Heart left ventricle (tissue), 13 donors: Measurements from ENCODE around the gene TUBD1.

Experiments used
- POLR2A ChIP-seq, 2 donors: fragments of 450-650 bp; IDR thresholded peaks; one replicate each; pipeline ENCODE4 v1.6.1; 2017; ENCODE audit warnings: antibody characterized with exemption in 2 of 2, mild to moderate bottlenecking in 2 of 2, moderate library complexity in 2 of 2
- TF ChIP-seq, protein P1 (sequence below), 12 donors: fragments of 200-600 bp; sonication (generic) in 4 of 12; IDR thresholded peaks; one replicate each; pipeline versions ENCODE4 v1.5.0 to v1.8.0; 2018 to 2022; ENCODE audit warnings: antibody characterized with exemption in 12 of 12, mild to moderate bottlenecking in 5 of 12
- donor health status: ischemic (EF 13 %, LVEDD 7.1; RV severe dilation, severe dysfunction).
- donor health status: DM: no; HTN: yes; CAD: no.
- donor health status: DM: no; HTN: no; CAD: no.
- donor health status: ischemic (EF 25% LVEDD 6.9; RV normal size, moderate dysfunction).
- donor health status: ischemic (EF 25% LVEDD 5.7; RV mildly dilated, moderate dysfunction).
- donor health status: ischemic (EF 35%, LVEDD 5.7; RV mildly dilated, moderate dysfunction).
- donor health status: nonischemic (EF 11% LVEDD 7.7; RV severe dilation, severe dysfunction).
- donor health status: DM: yes; HTN: yes; CAD: no.
- donor health status: PGD.
- donor health status: ischemic (EF 29% LVEDD 5.4; RV normal size, mild dysfunction).
- donor health status: nonischemic (EF 23%, LVEDD 6.1; RV moderate dilation, normal function).

DNA sequence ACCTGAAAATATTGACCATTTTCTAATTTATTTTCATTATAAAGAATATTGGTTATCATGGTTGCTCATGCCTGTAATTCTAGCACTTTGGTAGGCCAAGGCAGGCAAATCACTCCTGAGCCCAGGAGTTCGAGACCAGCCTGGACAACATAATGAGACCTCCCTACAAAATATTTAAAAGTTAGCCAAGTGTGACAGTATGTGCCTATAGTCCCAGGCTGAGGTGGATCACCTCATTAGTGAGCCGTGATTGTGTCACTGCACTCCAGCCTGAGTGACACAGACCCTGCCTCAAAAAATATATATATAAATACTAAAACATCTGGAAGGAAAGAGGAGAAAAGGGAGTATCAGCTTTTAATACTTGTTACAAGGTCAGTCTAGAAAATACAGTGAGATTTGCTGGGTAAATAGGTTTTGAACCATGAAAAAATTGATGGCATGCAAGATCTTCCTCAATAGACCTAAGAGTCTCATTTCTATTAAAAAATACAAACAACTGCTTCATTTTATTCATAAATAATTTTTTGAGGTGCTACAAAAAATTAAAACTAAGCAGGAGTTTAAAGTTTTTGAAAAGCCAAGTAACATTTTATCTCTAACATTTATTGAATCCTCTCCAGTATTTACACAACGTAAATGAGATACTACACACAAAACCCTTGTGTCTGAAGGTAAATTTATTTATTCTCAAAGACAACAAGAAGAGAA is 47.7 kb downstream of the TUBD1 start:
- no peak for TF ChIP-seq POLR2A (IDR thresholded peaks at IDR 0.05)
- TF ChIP-seq, protein P1, sequence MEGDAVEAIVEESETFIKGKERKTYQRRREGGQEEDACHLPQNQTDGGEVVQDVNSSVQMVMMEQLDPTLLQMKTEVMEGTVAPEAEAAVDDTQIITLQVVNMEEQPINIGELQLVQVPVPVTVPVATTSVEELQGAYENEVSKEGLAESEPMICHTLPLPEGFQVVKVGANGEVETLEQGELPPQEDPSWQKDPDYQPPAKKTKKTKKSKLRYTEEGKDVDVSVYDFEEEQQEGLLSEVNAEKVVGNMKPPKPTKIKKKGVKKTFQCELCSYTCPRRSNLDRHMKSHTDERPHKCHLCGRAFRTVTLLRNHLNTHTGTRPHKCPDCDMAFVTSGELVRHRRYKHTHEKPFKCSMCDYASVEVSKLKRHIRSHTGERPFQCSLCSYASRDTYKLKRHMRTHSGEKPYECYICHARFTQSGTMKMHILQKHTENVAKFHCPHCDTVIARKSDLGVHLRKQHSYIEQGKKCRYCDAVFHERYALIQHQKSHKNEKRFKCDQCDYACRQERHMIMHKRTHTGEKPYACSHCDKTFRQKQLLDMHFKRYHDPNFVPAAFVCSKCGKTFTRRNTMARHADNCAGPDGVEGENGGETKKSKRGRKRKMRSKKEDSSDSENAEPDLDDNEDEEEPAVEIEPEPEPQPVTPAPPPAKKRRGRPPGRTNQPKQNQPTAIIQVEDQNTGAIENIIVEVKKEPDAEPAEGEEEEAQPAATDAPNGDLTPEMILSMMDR (IDR thresholded peaks at IDR 0.05): no peak
